ENCODE measurements around the gene LACC1.
A peak's percentile ranks its signal among the peaks of the same experiment; 100 is the strongest.

- TF ChIP-seq CTCF (IDR thresholded peaks at IDR 0.05; ENCODE audit: control extremely low read depth in 1 of 3, insufficient read depth in 1 of 3, low read depth in 1 of 3, low read length in 3 of 3): peak in 1 of 3 experiments; percentile 20; a peak in 2 of 4 replicates
- no peak for TF ChIP-seq GABPA (IDR thresholded peaks at IDR 0.05; ENCODE audit: borderline replicate concordance, insufficient read depth, low read length)
- no peak for TF ChIP-seq JUND (IDR thresholded peaks at IDR 0.05; ENCODE audit: low read length)
- no peak for TF ChIP-seq USF2 (IDR thresholded peaks at IDR 0.05; ENCODE audit: low read length)
- TF ChIP-seq CREB1 (IDR thresholded peaks at IDR 0.05): no peak
- TF ChIP-seq EGR1 (IDR thresholded peaks at IDR 0.05; ENCODE audit: borderline replicate concordance, low read depth, low read length): no peak
- TF ChIP-seq RAD21 (IDR thresholded peaks at IDR 0.05 in 1 of 2, conservative IDR thresholded peaks at IDR 0.05 in 1 of 2; ENCODE audit: low read depth in 2 of 2, low read length in 2 of 2): peak in 1 of 2 experiments; percentile 50; a peak in 3 of 4 replicates
- no peak for TF ChIP-seq TAF1 (IDR thresholded peaks at IDR 0.05; ENCODE audit: low read depth, low read length)
- TF ChIP-seq POLR2A (IDR thresholded peaks at IDR 0.05; ENCODE audit: control extremely low read depth in 1 of 2, low read depth in 2 of 2, low read length in 2 of 2): no peak
- no peak for TF ChIP-seq EZH2 (IDR thresholded peaks at IDR 0.05; ENCODE audit: low read depth, low read length, severe bottlenecking)
Observed at GRCh38 chr13:43874504-43875092, 5.1 kb upstream of the LACC1 start.
